GM12872 (cell line): ENCODE data around the gene COL25A1.

ENCODE experiments used
- CTCF ChIP-seq: IDR thresholded peaks from 3 replicates; pipeline ENCODE4 v1.5.1; 2011; ENCODE audit warnings: low read depth, mild to moderate bottlenecking, low read length, moderate library complexity; ENCODE audit not compliant: insufficient read depth

COL25A1 gene

GRCh38 chr4:108946237-108946636 is 356.2 kb downstream of the COL25A1 start:
- TF ChIP-seq CTCF, result no peak

- no peak for TF ChIP-seq CTCF
Measured at GRCh38 chr4:108943976-108944591, 358.4 kb downstream of the COL25A1 start.

- TF ChIP-seq CTCF, result no peak
Measured at GRCh38 chr4:108943371-108943770, 359.1 kb downstream of the COL25A1 start.

GRCh38 chr4:108941904-108942430 is 360.5 kb downstream of the COL25A1 start:
- TF ChIP-seq CTCF, result no peak

GRCh38 chr4:108940634-108941033 is 361.8 kb downstream of the COL25A1 start:
- TF ChIP-seq CTCF, result no peak

GRCh38 chr4:108940149-108940548 is 362.3 kb downstream of the COL25A1 start:
- TF ChIP-seq CTCF, result no peak

- no peak for TF ChIP-seq CTCF
Measured at GRCh38 chr4:108937066-108937465, 365.4 kb downstream of the COL25A1 start.
